GM23338 (cell line): ENCODE data around the gene USF2.

Experiments
- CREB1 ChIP-seq: fragments of 250-450 bp; sonication (Bioruptor Pico); IDR thresholded peaks from 2 replicates; pipeline ENCODE4 v1.5.0; 2020; ENCODE audit warnings: low read depth, mild to moderate bottlenecking, moderate library complexity
- CTCF ChIP-seq, 2 experiments: fragments of 200-600 bp in 1 of 2; sonication (generic) in 1 of 2; conservative IDR thresholded peaks; 2 replicates each; pipeline versions ENCODE4 v1.5.1 to v1.6.1; 2016 to 2017; ENCODE audit warnings: antibody characterized with exemption in 2 of 2, low read depth in 2 of 2, mild to moderate bottlenecking in 2 of 2, moderate library complexity in 1 of 2
- ETS1 ChIP-seq: IDR thresholded peaks from 2 replicates; pipeline ENCODE4 v1.6.1; 2016; ENCODE audit warnings: antibody characterized with exemption
- EZH2 ChIP-seq: fragments of 200-600 bp; sonication (generic); IDR thresholded peaks from one replicate; pipeline ENCODE4 v1.8.0; 2017; ENCODE audit warnings: antibody characterized with exemption, mild to moderate bottlenecking, low read depth; ENCODE audit not compliant: unreplicated experiment
- EZH2phosphoT487 ChIP-seq: fragments of 200-600 bp; sonication (generic); IDR thresholded peaks from one replicate; pipeline ENCODE4 v1.8.1; 2018; ENCODE audit warnings: antibody characterized with exemption; ENCODE audit not compliant: unreplicated experiment
- JUNB ChIP-seq: IDR thresholded peaks from one replicate; pipeline ENCODE4 v1.6.1; 2016; ENCODE audit warnings: antibody characterized with exemption; ENCODE audit not compliant: unreplicated experiment
- POLR2AphosphoS5 ChIP-seq: IDR thresholded peaks from 2 replicates; pipeline ENCODE4 v1.6.1; 2016; ENCODE audit warnings: antibody characterized with exemption, low read depth
- ZNF114 ChIP-seq: fragments of 250-450 bp; sonication (Bioruptor Pico); IDR thresholded peaks from 2 replicates; pipeline ENCODE4 v1.5.0; 2020; ENCODE audit warnings: mild to moderate bottlenecking, moderate library complexity
- ZNF331 ChIP-seq: fragments of 250-450 bp; sonication (Bioruptor Pico); IDR thresholded peaks from 2 replicates; pipeline ENCODE4 v1.5.0; 2020; ENCODE audit warnings: low read depth, mild to moderate bottlenecking, moderate library complexity

GRCh38 chr19:35288906-35289305 is 20.1 kb downstream of the USF2 start:
- no peak for TF ChIP-seq CREB1 (CRISPR knock-in tag)
- no peak for TF ChIP-seq CTCF (conservative IDR thresholded peaks at IDR 0.05; ENCODE audit: low read depth in 2 of 2)
- no peak for TF ChIP-seq EZH2
- TF ChIP-seq POLR2AphosphoS5: no peak
- no peak for TF ChIP-seq ETS1
- TF ChIP-seq JUNB: no peak
- TF ChIP-seq EZH2phosphoT487: no peak
- no peak for TF ChIP-seq ZNF331 (CRISPR knock-in tag)
- no peak for TF ChIP-seq ZNF114
